ENCODE results near the gene ZNF185.

The ZNF185 gene

DNA sequence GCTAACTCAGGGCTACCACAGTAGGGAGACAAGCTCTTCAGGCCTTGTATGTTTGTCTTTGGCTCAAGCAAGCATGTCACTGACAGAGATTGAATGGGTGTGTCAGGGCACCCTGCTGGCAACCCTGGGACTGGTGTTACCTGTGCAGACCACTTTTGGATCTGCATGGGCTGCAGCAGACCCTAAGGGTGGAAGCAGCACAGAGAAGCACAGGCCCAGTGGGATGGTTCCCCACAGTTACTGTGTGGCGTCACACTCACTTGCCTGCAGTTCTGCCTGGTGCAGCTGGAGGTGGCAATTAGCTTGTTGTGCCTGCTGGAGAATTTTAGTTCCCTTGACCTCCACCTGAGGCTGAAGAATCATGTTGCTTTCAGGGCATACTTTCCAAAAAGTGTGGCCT, 46.0 kb downstream of the ZNF185 start:
- DNase-seq = peak in 1 of 10 donors; percentile 7
- intact Hi-C loops (cut with DNase I) = no loop called here

DNA sequence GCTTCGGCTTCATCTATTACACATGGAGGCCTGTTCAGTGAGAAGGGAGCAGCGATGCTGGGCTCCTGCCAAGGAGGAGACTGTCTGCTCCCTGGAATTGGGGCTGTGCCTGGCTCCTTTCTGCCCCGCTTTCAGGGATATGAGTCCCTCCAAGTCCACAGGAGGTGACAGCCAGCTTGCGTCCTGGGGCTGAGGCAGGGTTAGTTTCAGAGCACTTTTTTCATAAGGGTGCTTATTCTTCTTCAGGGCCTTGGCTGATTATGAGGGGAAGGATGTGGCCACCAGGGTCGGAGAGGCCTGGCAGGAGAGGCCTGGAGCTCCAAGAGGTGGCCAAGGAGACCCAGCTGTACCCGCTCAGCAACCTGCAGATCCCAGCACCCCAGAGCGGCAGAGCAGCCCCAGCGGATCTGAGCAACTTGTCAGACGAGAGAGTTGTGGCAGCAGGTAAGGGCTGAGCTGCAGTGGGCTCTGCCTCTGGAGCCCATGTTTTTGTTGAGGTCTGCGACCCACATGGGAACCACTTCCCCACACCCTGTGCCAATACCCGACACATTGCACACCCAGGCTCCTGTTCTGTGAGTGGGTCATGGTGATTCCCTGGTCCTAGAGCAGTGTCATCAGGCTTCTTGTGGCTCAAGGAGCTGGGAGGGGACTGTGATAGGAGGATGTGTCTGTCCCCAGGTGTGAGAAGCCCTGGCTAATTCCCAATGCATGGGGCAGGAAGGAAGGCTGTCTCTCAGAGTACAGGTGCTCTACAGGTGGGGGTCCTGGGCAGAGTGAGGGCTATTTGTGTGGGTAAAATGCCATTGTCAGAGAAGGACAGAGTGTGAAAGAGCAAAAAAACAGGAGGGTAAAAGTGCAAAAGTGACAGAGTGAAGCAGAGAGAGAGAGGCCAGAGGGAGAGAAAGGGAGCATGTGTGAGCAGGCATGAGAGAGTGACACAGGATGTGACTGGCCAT, 47.4 kb downstream of the ZNF185 start:
- intact Hi-C loops (cut with DNase I) = no loop called here
- peak in 1 of 10 donors; percentile 77 for DNase-seq

DNA sequence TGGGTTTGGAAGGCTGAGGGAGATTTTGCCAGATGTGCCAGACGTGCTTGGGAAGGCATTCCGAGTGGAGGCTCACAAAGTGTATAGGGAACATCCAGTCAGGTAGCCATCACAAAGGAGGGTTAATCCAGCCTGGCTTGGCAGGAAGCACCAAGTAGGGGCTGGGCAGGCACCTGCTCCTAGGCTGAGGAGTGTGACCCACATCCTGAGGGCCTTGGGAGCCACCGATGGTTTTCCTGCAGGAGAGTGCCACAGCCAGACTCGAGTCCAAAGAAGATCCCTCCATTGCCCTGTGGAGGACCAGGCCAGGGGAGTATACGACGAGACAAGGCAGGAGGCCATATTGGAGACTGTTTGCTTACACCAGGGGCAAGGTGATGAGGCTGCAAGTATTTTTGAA, 48.8 kb downstream of the ZNF185 start:
- peak in 1 of 10 donors; percentile 70 for DNase-seq
- intact Hi-C loops (cut with DNase I) = no loop called here

All from posterior cingulate gyrus (tissue), 11 donors.